ENCODE measurements around the gene CEACAM21. TPM values are rescaled to one million over a fixed set of nuclear protein-coding genes. Genes with fewer than 3 reads are reported as not detected.

CEACAM21 gene
- total RNA-seq, 2 experiments from 2014 or later = 30.7 to 34.9 TPM

DNA sequence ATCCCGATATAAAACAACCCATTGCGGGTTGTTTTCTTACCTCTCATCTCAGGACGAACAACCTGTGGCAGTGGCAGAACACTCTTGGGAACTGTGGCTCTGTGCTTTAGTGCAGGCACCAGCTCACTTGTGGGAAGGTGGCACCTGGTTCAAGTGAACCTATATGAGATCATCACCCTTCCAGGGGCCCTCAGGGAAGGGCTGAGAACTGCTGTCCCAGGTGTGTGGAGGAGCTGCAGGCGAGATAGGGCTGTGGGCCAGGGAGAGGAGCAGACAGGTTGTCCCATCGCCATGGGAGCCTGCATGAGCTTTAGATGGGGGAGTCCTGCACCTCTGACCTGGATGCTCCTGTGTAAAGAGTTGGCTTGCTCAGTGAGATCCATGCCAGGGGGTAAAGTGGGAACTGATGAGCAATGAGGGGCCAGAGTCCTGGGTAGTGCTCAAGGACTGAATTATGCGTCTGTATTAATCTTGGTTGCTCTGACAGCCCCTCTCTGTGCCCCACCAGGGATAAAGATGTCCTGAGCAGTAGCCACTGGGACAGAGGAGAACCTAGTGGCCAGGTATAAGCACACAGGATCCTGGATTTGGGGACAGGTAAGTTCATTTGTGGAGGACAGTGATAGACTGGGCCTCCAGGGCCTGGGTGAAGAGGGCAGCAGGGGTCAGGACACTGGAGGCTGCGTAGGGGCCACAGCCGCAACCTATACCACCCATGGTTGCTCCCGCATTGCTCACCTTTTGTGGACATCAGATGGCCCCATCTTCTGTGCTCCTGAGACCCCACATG, 42.2 kb downstream of the CEACAM21 start:
- POLR2A ChIA-PET = no interaction called here
- H3K27me3 Mint-ChIP-seq = peaks cover 30% of the 10 kb centered on the region
- CTCF ChIA-PET = interaction anchor here (0.5 kb wide), 1 partner anchor 13 kb away, joined by 3 read pairs; no protein-coding TSS in a partner anchor
- no peak overlapping the region for H3K27ac Mint-ChIP-seq
- Histone ChIP-seq H3K36me3 (ENCODE audit: insufficient read depth, low read length) (no peaks in the 10 kb centered on the region), H3K27ac (ENCODE audit: low read depth in 1 of 2, low read length in 2 of 2) (no peak overlapping the region), H3K27me3 (ENCODE audit: control insufficient read depth in 1 of 2, insufficient read depth in 2 of 2, low read length in 2 of 2) (no peaks in the 10 kb centered on the region), H3K4me3 (ENCODE audit: low read length) (no peak overlapping the region), H3K4me1 (ENCODE audit: insufficient read depth, low read length) (no peaks in the 10 kb centered on the region), H3K9me3 (ENCODE audit: control insufficient read depth in 1 of 2, insufficient read depth in 1 of 2, low read length in 2 of 2) (peaks cover 0 to 5% of the 10 kb centered on the region in 2 experiments)
- H3K9me3 Mint-ChIP-seq = no peaks in the 10 kb centered on the region
- no peak for DNase-seq
- intact Hi-C loops (cut with DNase I, micrococcal nuclease) = no loop called here
- ATAC-seq (ENCODE audit: poor library complexity) = no peak
- no peak for TF ChIP-seq CTCF (IDR thresholded peaks at IDR 0.05)
- H3K4me3 Mint-ChIP-seq = no peak overlapping the region
- H3K4me1 Mint-ChIP-seq (ENCODE audit: low read depth) = no peaks in the 10 kb centered on the region
- no peaks in the 10 kb centered on the region for H3K36me3 Mint-ChIP-seq (ENCODE audit: low read depth)

DNA sequence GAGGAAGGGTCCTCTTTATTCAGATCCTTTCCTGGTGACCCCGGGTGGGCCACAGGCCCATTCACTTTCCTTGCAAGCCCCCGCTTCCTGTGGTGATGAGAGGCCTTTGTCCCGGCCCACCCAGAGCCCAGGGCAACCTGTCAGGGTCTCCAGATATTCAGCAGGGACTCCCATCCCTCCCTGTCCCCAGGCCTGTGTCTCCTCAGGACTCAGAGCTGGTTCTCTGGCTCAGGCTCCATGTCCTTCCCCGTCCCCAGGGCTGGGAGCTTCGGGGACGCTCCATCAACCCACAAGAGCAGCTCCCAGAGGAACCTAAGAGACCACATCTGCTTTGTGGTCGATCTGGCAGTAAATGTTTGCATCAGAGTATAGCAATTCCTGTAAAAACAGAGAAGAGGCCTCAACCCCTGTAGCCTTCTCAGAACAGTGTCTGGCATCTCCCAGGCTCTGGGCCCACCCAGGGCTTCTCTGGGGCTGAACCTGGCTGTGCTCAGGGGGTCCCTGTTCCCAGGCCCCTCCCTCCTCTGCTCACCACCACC, 43.1 kb downstream of the CEACAM21 start:
- ChIA-PET POLR2A (no interaction called here), CTCF (no interaction called here)
- Histone ChIP-seq H3K27ac (ENCODE audit: low read depth in 1 of 2, low read length in 2 of 2) (no peak overlapping the region), H3K9me3 (ENCODE audit: control insufficient read depth in 1 of 2, insufficient read depth in 1 of 2, low read length in 2 of 2) (no peaks in the 10 kb centered on the region), H3K27me3 (ENCODE audit: control insufficient read depth in 1 of 2, insufficient read depth in 2 of 2, low read length in 2 of 2) (no peaks in the 10 kb centered on the region), H3K36me3 (ENCODE audit: insufficient read depth, low read length) (no peaks in the 10 kb centered on the region), H3K4me1 (ENCODE audit: insufficient read depth, low read length) (no peaks in the 10 kb centered on the region), H3K4me3 (ENCODE audit: low read length) (no peak overlapping the region)
- Mint-ChIP-seq H3K4me3 (no peak overlapping the region), H3K9me3 (no peaks in the 10 kb centered on the region), H3K36me3 (ENCODE audit: low read depth) (no peaks in the 10 kb centered on the region), H3K4me1 (ENCODE audit: low read depth) (no peaks in the 10 kb centered on the region), H3K27me3 (peaks cover 20% of the 10 kb centered on the region), H3K27ac (no peak overlapping the region)
- ATAC-seq (ENCODE audit: poor library complexity) = no peak
- DNase-seq = no peak
- intact Hi-C loops (cut with DNase I, micrococcal nuclease) = no loop called here
- no peak for TF ChIP-seq CTCF (IDR thresholded peaks at IDR 0.05)

DNA sequence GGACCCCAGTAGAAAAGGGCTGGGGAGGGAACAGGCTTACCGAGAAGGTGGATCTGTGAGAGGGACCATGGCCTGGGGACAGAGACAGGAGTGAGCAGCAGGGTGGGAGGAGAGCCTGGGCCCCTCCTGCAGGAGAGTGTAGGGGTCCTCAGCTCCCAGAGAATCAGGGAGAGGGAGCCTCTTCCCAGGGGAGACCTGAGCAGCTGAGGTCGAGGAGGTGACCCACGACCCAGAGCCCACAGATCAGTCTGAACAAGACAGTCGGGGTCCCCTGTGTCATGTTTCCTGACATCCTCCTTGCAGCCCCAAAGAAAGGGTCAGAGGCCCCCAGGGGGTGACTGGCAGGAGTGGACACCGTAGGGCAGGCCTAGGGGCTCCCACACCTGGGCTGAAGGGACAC, 44.2 kb downstream of the CEACAM21 start:
- no peak overlapping the region for H3K27ac ChIP-seq (ENCODE audit: low read depth in 1 of 2, low read length in 2 of 2)
- no peaks in the 10 kb centered on the region for H3K4me1 ChIP-seq (ENCODE audit: insufficient read depth, low read length)
- CTCF ChIA-PET = no interaction called here

More for the DNA sequence above, 44.2 kb downstream of the CEACAM21 start:
- H3K27ac Mint-ChIP-seq = no peak overlapping the region
- Histone ChIP-seq H3K4me3 (ENCODE audit: low read length) (no peak overlapping the region), H3K9me3 (ENCODE audit: control insufficient read depth in 1 of 2, insufficient read depth in 1 of 2, low read length in 2 of 2) (no peaks in the 10 kb centered on the region), H3K36me3 (ENCODE audit: insufficient read depth, low read length) (no peaks in the 10 kb centered on the region), H3K27me3 (ENCODE audit: control insufficient read depth in 1 of 2, insufficient read depth in 2 of 2, low read length in 2 of 2) (no peaks in the 10 kb centered on the region)
- TF ChIP-seq CTCF (IDR thresholded peaks at IDR 0.05) = no peak
- DNase-seq (no peak), ATAC-seq (ENCODE audit: poor library complexity) (no peak)
- POLR2A ChIA-PET = no interaction called here
- H3K4me3 Mint-ChIP-seq = no peak overlapping the region
- no peaks in the 10 kb centered on the region for H3K36me3 Mint-ChIP-seq (ENCODE audit: low read depth)
- intact Hi-C loops (cut with DNase I, micrococcal nuclease) = no loop called here
- no peaks in the 10 kb centered on the region for H3K4me1 Mint-ChIP-seq (ENCODE audit: low read depth)
- no peaks in the 10 kb centered on the region for H3K9me3 Mint-ChIP-seq
- peaks cover 18% of the 10 kb centered on the region for H3K27me3 Mint-ChIP-seq

All from CD4-positive, alpha-beta T cell (primary cell).